Measurements from ENCODE around the gene PSIP1. TPM values are rescaled to one million over a fixed set of nuclear protein-coding genes. Genes with fewer than 3 reads are reported as not detected.

Gene PSIP1
- total and polyA plus RNA-seq, 2 of the 4 experiments (the other 2 are of a cell fraction) = 21.8 to 27.2 TPM

DNA sequence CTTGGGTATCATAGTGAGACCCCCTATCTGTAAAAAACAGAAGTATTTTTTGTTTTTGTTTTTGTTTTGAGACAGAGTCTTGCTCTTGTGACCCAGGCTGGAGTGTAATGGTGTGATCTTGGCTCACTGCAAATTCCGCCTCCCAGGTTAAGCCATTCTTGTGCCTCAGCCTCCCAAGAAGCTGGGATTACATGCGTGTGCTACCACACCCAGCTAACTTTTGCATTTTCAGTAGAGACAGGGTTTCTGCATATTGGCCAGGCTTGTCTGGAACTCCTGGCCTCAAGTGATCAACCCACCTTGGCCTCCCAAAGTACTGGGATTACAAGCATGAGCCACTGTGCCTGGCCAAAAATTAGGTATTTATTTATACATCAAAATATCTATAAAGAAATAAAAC lies 31.9 kb upstream of the PSIP1 start:
- CTCF ChIA-PET = no interaction called here
- 76% methylated on average over 2 of the region's 2 CpGs; no CpG with 5 or more reads in 1 of the 2 experiments for WGBS, 2 experiments (ENCODE audit: extremely low coverage in 2 of 2, insufficient read length in 1 of 2)

More for the DNA sequence above, 31.9 kb upstream of the PSIP1 start:
- Histone ChIP-seq H2BK20ac (ENCODE audit: low read depth, low read length) (no peak overlapping the region), H2BK15ac (ENCODE audit: low read depth, low read length) (no peak overlapping the region), H2BK120ac (ENCODE audit: low read depth, low read length) (no peak overlapping the region), H3K4me1 (ENCODE audit: control insufficient read depth, insufficient read depth, low read length) (peaks cover 5% of the 10 kb centered on the region), H3K14ac (replicated peaks; ENCODE audit: low read depth, low read length) (no peak overlapping the region), H2AK9ac (replicated peaks; ENCODE audit: low read depth, low read length, poor library complexity) (no peak overlapping the region), H2AK5ac (ENCODE audit: low read depth, low read length) (no peak overlapping the region), H2BK5ac (ENCODE audit: low read depth, low read length, poor library complexity, severe bottlenecking) (no peak overlapping the region), H3K27me3 (ENCODE audit: control insufficient read depth, insufficient read depth, low read length) (no peaks in the 10 kb centered on the region), H3K4me2 (ENCODE audit: low read depth, low read length) (no peak overlapping the region), H4K91ac (ENCODE audit: insufficient read depth, low read depth, low read length) (no peak overlapping the region), H3K18ac (ENCODE audit: low read depth, low read length) (no peak overlapping the region), H2AFZ (replicated peaks; ENCODE audit: low read length, poor library complexity) (no peak overlapping the region), H3K4ac (ENCODE audit: low read depth, low read length) (no peak overlapping the region), H3K36me3 (ENCODE audit: control insufficient read depth, insufficient read depth, low read length) (no peaks in the 10 kb centered on the region), H4K8ac (ENCODE audit: low read depth in 2 of 2, low read length in 2 of 2) (no peak overlapping the region), H4K20me1 (ENCODE audit: insufficient read depth, low read length) (no peaks in the 10 kb centered on the region), H3K9me3 (ENCODE audit: control insufficient read depth, insufficient read depth, low read length) (no peaks in the 10 kb centered on the region; the same call in 1 of the 2 replicates), H3K23ac (ENCODE audit: low read depth, low read length) (no peak overlapping the region), H3K9me1 (ENCODE audit: insufficient read depth, low read length) (no peaks in the 10 kb centered on the region), H3K4me3 (ENCODE audit: insufficient read depth, low read depth, low read length) (no peak overlapping the region), H4K5ac (ENCODE audit: low read depth, low read length) (no peak overlapping the region), H3K56ac (ENCODE audit: extremely low read depth, insufficient read depth, low read length) (no peak overlapping the region), H3K79me1 (ENCODE audit: low read depth in 1 of 2, low read length in 2 of 2) (no peaks in the 10 kb centered on the region), H3K9ac (ENCODE audit: low read depth, low read length) (no peak overlapping the region), H3K27ac (ENCODE audit: insufficient read depth, low read length) (no peak overlapping the region)
- intact Hi-C loops (cut with micrococcal nuclease) (no loop called here), in situ Hi-C loops (cut with MboI; ENCODE audit: low sequenced_read_pairs) (no loop called here), dilution Hi-C loops (cut with HindIII; ENCODE audit: low sequenced_read_pairs, unreplicated experiment) (no loop called here)
- BruUV-seq (replicated peaks) = no TSS peak
- DNase-seq (no peak), ATAC-seq (ENCODE audit: low read depth) (no peak)
- TF ChIP-seq POLR2A (IDR thresholded peaks at IDR 0.05; ENCODE audit: low read depth, low read length) (no peak), BHLHE40 (IDR thresholded peaks at IDR 0.05; ENCODE audit: low read depth, low read length) (no peak), FOS (IDR thresholded peaks at IDR 0.05; ENCODE audit: low read depth, low read length) (no peak), CHD1 (IDR thresholded peaks at IDR 0.05; ENCODE audit: low read depth, low read length) (no peak), MXI1 (IDR thresholded peaks at IDR 0.05; ENCODE audit: borderline replicate concordance, low read depth, low read length) (no peak), NFE2L2 (IDR thresholded peaks at IDR 0.05; ENCODE audit: low read depth, low read length) (no peak), MAFK (IDR thresholded peaks at IDR 0.05; ENCODE audit: low read depth, low read length) (no peak), RAD21 (IDR thresholded peaks at IDR 0.05; ENCODE audit: low read length) (no peak), USF2 (IDR thresholded peaks at IDR 0.05; ENCODE audit: low read depth, low read length) (no peak), MAZ (IDR thresholded peaks at IDR 0.05; ENCODE audit: borderline replicate concordance, low read depth, low read length) (no peak)
- TF ChIP-seq, protein P1, sequence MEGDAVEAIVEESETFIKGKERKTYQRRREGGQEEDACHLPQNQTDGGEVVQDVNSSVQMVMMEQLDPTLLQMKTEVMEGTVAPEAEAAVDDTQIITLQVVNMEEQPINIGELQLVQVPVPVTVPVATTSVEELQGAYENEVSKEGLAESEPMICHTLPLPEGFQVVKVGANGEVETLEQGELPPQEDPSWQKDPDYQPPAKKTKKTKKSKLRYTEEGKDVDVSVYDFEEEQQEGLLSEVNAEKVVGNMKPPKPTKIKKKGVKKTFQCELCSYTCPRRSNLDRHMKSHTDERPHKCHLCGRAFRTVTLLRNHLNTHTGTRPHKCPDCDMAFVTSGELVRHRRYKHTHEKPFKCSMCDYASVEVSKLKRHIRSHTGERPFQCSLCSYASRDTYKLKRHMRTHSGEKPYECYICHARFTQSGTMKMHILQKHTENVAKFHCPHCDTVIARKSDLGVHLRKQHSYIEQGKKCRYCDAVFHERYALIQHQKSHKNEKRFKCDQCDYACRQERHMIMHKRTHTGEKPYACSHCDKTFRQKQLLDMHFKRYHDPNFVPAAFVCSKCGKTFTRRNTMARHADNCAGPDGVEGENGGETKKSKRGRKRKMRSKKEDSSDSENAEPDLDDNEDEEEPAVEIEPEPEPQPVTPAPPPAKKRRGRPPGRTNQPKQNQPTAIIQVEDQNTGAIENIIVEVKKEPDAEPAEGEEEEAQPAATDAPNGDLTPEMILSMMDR (conservative IDR thresholded peaks at IDR 0.05; ENCODE audit: low read depth, low read length) = no peak
- POLR2A ChIA-PET (ENCODE audit: unreplicated experiment) = interaction anchor here (0.6 kb wide), 1 partner anchor 11 kb away, joined by 3 read pairs; no protein-coding TSS in a partner anchor
